ENCODE measurements around the gene PGS1.

Gene PGS1

DNA sequence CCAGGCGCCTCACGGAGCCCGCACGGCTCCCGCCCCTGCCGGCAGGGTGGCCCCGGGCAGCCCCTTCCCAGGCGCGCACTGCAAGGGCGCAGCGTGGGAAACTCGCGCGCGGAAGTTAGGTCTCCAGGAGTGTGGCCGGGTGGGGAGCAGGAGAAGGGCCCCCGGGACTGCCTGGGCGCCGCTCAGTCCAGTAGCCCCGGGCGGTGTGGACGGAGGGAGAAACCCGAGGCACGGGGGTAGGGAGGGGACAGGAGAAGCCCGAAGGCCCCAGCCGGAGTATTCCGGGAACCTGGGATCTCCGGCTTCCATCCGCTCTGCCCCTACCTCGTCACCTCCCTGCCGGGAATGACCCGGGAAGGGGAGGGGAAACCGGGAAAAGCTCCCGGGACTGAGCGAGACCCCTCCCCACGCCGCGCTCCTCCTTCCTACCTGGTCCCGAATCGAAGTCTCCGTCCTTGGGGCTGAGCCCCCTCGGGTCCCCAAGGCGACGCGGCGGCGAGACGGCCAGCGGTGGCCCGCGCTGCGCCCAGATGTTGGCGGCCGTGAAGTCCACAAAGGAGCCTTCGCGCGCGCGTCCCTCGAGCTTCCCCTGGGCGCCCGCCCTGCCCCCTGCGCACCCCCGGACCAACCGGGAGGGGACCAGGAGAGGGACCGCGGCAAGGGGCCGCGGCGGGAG lies 19.0 kb upstream of the PGS1 start:
- CTCF ChIA-PET = interaction anchor here (1.2 to 7.2 kb wide), 10 partner anchors 16 to 109 kb away, joined by 3 to 108 read pairs (median 10); partner anchors contain the start of gene PGS1
- DNase-seq (ENCODE audit: extremely low spot score) = no peak
- no peak for TF ChIP-seq CTCF (IDR thresholded peaks at IDR 0.05; ENCODE audit: control extremely low read depth, extremely low read depth, low read depth, missing control alignments)
- POLR2A ChIA-PET = interaction anchor here (0.7 to 2.0 kb wide), 12 partner anchors 9 to 421 kb away, joined by 3 to 11 read pairs (median 4); partner anchors contain the start of gene PGS1

- ChIA-PET CTCF (interaction anchor here (0.7 to 7.2 kb wide), 15 partner anchors 13 to 275 kb away, joined by 3 to 108 read pairs (median 7); partner anchors contain the start of gene PGS1), POLR2A (interaction anchor here (0.7 to 2.0 kb wide), 11 partner anchors 8 to 421 kb away, joined by 3 to 11 read pairs (median 5); partner anchors contain the start of gene PGS1)
- TF ChIP-seq CTCF (IDR thresholded peaks at IDR 0.05; ENCODE audit: control extremely low read depth, extremely low read depth, low read depth, missing control alignments) = no peak
- peak; percentile 89 for DNase-seq (ENCODE audit: extremely low spot score)
Measured at GRCh38 chr17:78359997-78360370, 18.5 kb upstream of the PGS1 start, which contains the start of gene SOCS3. SOCS3 (minus strand) TSS chr17:78360077; CDS start chr17:78359095, 982 bp downstream.

DNA sequence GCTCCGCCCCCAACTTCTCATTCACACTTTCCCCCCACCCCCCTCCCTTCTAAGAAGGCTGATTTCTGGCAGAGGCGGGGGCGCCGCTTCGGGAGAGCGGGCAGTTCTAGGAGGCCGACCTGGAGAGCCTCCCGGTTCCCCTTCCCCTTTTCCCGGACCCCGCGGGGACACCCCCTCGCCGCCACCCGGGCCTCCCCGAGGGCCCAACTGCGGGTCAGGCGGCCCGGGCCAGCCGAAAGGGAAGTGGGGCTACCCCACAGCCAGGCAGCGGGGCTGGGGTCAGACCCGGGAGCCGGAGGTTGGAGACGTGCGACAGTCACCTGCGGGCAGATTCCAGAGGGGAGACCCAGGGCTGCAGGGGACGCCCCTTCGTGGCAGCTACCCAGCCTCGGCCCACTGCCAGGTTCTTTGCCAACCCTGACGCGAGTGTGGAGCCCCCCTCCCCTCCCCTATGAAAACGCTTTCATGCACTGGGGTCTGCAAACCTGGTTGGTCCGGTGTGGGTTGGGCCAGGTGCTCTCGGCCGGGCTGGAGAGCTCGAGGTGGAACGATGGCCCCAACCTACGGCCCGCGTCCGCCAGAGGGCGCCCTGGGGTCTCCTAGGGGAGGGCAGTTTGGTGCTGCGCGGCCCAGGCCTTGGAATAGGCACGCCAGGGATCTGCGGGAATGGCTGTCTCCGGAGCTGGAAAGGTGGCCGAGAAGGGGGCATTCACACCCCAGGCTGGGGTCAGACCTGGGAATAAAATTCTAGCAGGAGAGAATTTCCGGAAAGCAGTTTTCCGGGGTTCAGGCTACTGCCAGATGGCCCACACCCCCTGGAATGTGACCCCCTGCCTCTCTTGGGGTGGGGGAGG lies 17.9 kb upstream of the PGS1 start:
- ChIA-PET CTCF (interaction anchor here (0.6 to 7.2 kb wide), 35 partner anchors 9 to 436 kb away, joined by 3 to 108 read pairs (median 5); partner anchors contain the start of gene PGS1), POLR2A (interaction anchor here (0.7 to 2.0 kb wide), 11 partner anchors 8 to 420 kb away, joined by 3 to 11 read pairs (median 5); partner anchors contain the start of gene PGS1)
- peak; percentile 90 for TF ChIP-seq CTCF (IDR thresholded peaks at IDR 0.05; ENCODE audit: control extremely low read depth, extremely low read depth, low read depth, missing control alignments)
- peak; percentile 91 for DNase-seq (ENCODE audit: extremely low spot score)

- ChIA-PET POLR2A (no interaction called here), CTCF (interaction anchor here (1.0 to 7.2 kb wide), 27 partner anchors 9 to 277 kb away, joined by 3 to 108 read pairs (median 6); partner anchors contain the start of gene PGS1)
- no peak for TF ChIP-seq CTCF (IDR thresholded peaks at IDR 0.05; ENCODE audit: control extremely low read depth, extremely low read depth, low read depth, missing control alignments)
- no peak for DNase-seq (ENCODE audit: extremely low spot score)
Measured at GRCh38 chr17:78361225-78361701, 17.2 kb upstream of the PGS1 start.

GRCh38 chr17:78362232-78362631 lies 16.2 kb upstream of the PGS1 start:
- ChIA-PET POLR2A (no interaction called here), CTCF (interaction anchor here (1.1 to 7.2 kb wide), 9 partner anchors 11 to 277 kb away, joined by 3 to 108 read pairs (median 7); partner anchors contain the start of gene PGS1)
- no peak for TF ChIP-seq CTCF (IDR thresholded peaks at IDR 0.05; ENCODE audit: control extremely low read depth, extremely low read depth, low read depth, missing control alignments)
- DNase-seq (ENCODE audit: extremely low spot score) = no peak

GRCh38 chr17:78362671-78363070 lies 15.8 kb upstream of the PGS1 start:
- DNase-seq (ENCODE audit: extremely low spot score) = no peak
- ChIA-PET CTCF (interaction anchor here (1.1 to 7.2 kb wide), 6 partner anchors 10 to 278 kb away, joined by 3 to 108 read pairs (median 32); partner anchors contain the start of gene PGS1), POLR2A (no interaction called here)
- TF ChIP-seq CTCF (IDR thresholded peaks at IDR 0.05; ENCODE audit: control extremely low read depth, extremely low read depth, low read depth, missing control alignments) = no peak
